ENCODE measurements around the gene SLC35D3. TPM values are rescaled to one million over a fixed set of nuclear protein-coding genes. Genes with fewer than 3 reads are reported as not detected.
"Not testable (repeated sequence)": the region's sequence is repeated elsewhere in the genome, so short reads cannot be mapped to it uniquely, and the experiment has no call there.

The SLC35D3 gene
- total RNA-seq, 1 experiment from 2014 or later, result 0.39 TPM

DNA sequence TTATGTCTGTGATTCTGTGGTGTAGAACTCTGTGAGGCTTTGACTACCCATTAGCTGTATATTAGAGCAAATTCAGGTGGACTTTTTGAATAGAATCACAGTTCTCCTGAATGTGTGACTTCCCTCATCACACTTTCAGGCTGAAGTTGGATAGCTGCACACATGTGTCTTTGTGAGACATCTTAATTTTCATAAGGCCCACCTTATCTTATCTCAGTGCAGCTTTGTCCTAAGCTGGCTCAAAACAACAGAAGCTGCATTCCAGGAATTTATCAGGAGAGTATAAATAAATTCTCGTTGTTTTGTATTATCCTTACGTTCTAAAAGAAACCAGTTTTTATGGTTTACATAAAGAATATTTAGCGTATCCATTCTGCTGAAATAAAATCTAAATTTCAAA, 26.2 kb upstream of the SLC35D3 start (continued):
- TF ChIP-seq, protein P1, sequence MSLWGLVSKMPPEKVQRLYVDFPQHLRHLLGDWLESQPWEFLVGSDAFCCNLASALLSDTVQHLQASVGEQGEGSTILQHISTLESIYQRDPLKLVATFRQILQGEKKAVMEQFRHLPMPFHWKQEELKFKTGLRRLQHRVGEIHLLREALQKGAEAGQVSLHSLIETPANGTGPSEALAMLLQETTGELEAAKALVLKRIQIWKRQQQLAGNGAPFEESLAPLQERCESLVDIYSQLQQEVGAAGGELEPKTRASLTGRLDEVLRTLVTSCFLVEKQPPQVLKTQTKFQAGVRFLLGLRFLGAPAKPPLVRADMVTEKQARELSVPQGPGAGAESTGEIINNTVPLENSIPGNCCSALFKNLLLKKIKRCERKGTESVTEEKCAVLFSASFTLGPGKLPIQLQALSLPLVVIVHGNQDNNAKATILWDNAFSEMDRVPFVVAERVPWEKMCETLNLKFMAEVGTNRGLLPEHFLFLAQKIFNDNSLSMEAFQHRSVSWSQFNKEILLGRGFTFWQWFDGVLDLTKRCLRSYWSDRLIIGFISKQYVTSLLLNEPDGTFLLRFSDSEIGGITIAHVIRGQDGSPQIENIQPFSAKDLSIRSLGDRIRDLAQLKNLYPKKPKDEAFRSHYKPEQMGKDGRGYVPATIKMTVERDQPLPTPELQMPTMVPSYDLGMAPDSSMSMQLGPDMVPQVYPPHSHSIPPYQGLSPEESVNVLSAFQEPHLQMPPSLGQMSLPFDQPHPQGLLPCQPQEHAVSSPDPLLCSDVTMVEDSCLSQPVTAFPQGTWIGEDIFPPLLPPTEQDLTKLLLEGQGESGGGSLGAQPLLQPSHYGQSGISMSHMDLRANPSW (CRISPR knock-in tag; conservative IDR thresholded peaks at IDR 0.05; ENCODE audit: low read depth), result no peak
- TF ChIP-seq TEAD4 (CRISPR knock-in tag; IDR thresholded peaks at IDR 0.05), result no peak

DNA sequence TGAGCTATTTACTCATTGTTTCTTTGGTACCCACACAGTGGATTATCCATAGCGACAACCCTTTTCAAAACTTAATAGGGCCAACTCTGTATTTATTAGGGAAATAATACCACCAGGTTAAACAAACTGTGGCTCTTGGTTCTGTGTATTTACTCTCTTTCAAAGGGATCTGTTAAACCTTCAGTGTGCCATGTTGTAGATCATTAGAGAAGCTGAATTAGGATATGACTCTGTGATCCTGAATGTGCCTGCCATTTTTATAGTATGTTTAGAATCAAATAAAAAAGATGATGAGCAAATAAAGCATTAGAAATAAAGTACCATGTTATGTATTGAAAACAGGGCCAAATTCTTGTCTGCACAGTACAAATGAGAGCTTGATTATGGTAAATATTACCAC, 25.0 kb upstream of the SLC35D3 start:
- ATAC-seq (no peak), DNase-seq (ENCODE audit: low spot score) (no peak)
- Mint-ChIP-seq H3K4me1 (no peaks in the 10 kb centered on the region), H3K36me3 (peaks cover 14% of the 10 kb centered on the region), H3K27ac (no peak overlapping the region), H3K27me3 (ENCODE audit: low read depth) (no peaks in the 10 kb centered on the region), H3K9me3 (no peaks in the 10 kb centered on the region), H3K4me3 (no peak overlapping the region)
- ChIA-PET CTCF (interaction anchor here (1.2 kb wide), 1 partner anchor 253 kb away, joined by 3 read pairs; no protein-coding TSS in a partner anchor), POLR2A (no interaction called here)
- TF ChIP-seq E2F1 (CRISPR knock-in tag; IDR thresholded peaks at IDR 0.05) (no peak), ETV6 (CRISPR knock-in tag; IDR thresholded peaks at IDR 0.05) (no peak)

- Mint-ChIP-seq H3K36me3 (peaks cover 20% of the 10 kb centered on the region), H3K27me3 (ENCODE audit: low read depth) (no peaks in the 10 kb centered on the region), H3K4me1 (no peaks in the 10 kb centered on the region), H3K27ac (peak overlapping the region; percentile 24; the same call in 1 of the 2 replicates), H3K4me3 (no peak overlapping the region), H3K9me3 (no peaks in the 10 kb centered on the region; the same call in 1 of the 2 replicates)
- CTCF ChIA-PET, result no interaction called here
- TF ChIP-seq, protein P2, sequence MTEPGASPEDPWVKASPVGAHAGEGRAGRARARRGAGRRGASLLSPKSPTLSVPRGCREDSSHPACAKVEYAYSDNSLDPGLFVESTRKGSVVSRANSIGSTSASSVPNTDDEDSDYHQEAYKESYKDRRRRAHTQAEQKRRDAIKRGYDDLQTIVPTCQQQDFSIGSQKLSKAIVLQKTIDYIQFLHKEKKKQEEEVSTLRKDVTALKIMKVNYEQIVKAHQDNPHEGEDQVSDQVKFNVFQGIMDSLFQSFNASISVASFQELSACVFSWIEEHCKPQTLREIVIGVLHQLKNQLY (CRISPR knock-in tag; IDR thresholded peaks at IDR 0.05), result no peak
- TF ChIP-seq CDX4 (CRISPR knock-in tag; IDR thresholded peaks at IDR 0.05; ENCODE audit: borderline replicate concordance) (no peak), SMAD4 (CRISPR knock-in tag; IDR thresholded peaks at IDR 0.05) (no peak), ZNF423 (CRISPR knock-in tag; IDR thresholded peaks at IDR 0.05) (no peak), SMAD3 (CRISPR knock-in tag; IDR thresholded peaks at IDR 0.05; ENCODE audit: borderline replicate concordance) (no peak), TP53 (CRISPR knock-in tag; IDR thresholded peaks at IDR 0.05) (no peak), JAZF1 (CRISPR knock-in tag; IDR thresholded peaks at IDR 0.05) (no peak), MXD4 (CRISPR knock-in tag; IDR thresholded peaks at IDR 0.05; ENCODE audit: borderline replicate concordance) (no peak), USF2 (CRISPR knock-in tag; IDR thresholded peaks at IDR 0.05) (no peak), PRRX2 (CRISPR knock-in tag; IDR thresholded peaks at IDR 0.05) (no peak), ELF4 (CRISPR knock-in tag; IDR thresholded peaks at IDR 0.05; ENCODE audit: low read depth) (no peak), ZBTB43 (CRISPR knock-in tag; IDR thresholded peaks at IDR 0.05) (no peak), EMX1 (CRISPR knock-in tag; IDR thresholded peaks at IDR 0.05) (no peak), GTF2I (CRISPR knock-in tag; conservative IDR thresholded peaks at IDR 0.05) (no peak)
- TF ChIP-seq, protein P3, sequence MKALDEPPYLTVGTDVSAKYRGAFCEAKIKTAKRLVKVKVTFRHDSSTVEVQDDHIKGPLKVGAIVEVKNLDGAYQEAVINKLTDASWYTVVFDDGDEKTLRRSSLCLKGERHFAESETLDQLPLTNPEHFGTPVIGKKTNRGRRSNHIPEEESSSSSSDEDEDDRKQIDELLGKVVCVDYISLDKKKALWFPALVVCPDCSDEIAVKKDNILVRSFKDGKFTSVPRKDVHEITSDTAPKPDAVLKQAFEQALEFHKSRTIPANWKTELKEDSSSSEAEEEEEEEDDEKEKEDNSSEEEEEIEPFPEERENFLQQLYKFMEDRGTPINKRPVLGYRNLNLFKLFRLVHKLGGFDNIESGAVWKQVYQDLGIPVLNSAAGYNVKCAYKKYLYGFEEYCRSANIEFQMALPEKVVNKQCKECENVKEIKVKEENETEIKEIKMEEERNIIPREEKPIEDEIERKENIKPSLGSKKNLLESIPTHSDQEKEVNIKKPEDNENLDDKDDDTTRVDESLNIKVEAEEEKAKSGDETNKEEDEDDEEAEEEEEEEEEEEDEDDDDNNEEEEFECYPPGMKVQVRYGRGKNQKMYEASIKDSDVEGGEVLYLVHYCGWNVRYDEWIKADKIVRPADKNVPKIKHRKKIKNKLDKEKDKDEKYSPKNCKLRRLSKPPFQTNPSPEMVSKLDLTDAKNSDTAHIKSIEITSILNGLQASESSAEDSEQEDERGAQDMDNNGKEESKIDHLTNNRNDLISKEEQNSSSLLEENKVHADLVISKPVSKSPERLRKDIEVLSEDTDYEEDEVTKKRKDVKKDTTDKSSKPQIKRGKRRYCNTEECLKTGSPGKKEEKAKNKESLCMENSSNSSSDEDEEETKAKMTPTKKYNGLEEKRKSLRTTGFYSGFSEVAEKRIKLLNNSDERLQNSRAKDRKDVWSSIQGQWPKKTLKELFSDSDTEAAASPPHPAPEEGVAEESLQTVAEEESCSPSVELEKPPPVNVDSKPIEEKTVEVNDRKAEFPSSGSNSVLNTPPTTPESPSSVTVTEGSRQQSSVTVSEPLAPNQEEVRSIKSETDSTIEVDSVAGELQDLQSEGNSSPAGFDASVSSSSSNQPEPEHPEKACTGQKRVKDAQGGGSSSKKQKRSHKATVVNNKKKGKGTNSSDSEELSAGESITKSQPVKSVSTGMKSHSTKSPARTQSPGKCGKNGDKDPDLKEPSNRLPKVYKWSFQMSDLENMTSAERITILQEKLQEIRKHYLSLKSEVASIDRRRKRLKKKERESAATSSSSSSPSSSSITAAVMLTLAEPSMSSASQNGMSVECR (CRISPR knock-in tag; IDR thresholded peaks at IDR 0.05; ENCODE audit: borderline replicate concordance), result no peak
- POLR2A ChIA-PET, result no interaction called here
- ATAC-seq (no peak), DNase-seq (ENCODE audit: low spot score) (no peak)
These were observed 20.8 kb upstream of the SLC35D3 start for GRCh38 chr6:136901212-136901784.

- H3K27me3 Mint-ChIP-seq (ENCODE audit: low read depth); H3K27ac Mint-ChIP-seq; CTCF ChIA-PET; H3K4me1 Mint-ChIP-seq; ATAC-seq; POLR2A ChIA-PET; DNase-seq (ENCODE audit: low spot score); H3K4me3 Mint-ChIP-seq; H3K9me3 Mint-ChIP-seq: not testable (repeated sequence)
- H3K36me3 Mint-ChIP-seq, result peaks cover 20% of the 10 kb centered on the region
These were observed 17.6 kb upstream of the SLC35D3 start for GRCh38 chr6:136904477-136904876.
